ENCODE results near the gene KCNQ4.

GRCh38 chr1:40858856-40859416 is 75.3 kb downstream of the KCNQ4 start:
- TF ChIP-seq POLR2AphosphoS5 (IDR thresholded peaks at IDR 0.05; ENCODE audit: low read depth) (no peak), CTCF (IDR thresholded peaks at IDR 0.05; ENCODE audit: insufficient read depth, low read length) (no peak), GABPA (IDR thresholded peaks at IDR 0.05; ENCODE audit: low read depth) (no peak), SPI1 (IDR thresholded peaks at IDR 0.05; ENCODE audit: borderline replicate concordance, low read depth) (no peak)
